Measurements from ENCODE around the gene MAPK12.

Gene MAPK12

DNA sequence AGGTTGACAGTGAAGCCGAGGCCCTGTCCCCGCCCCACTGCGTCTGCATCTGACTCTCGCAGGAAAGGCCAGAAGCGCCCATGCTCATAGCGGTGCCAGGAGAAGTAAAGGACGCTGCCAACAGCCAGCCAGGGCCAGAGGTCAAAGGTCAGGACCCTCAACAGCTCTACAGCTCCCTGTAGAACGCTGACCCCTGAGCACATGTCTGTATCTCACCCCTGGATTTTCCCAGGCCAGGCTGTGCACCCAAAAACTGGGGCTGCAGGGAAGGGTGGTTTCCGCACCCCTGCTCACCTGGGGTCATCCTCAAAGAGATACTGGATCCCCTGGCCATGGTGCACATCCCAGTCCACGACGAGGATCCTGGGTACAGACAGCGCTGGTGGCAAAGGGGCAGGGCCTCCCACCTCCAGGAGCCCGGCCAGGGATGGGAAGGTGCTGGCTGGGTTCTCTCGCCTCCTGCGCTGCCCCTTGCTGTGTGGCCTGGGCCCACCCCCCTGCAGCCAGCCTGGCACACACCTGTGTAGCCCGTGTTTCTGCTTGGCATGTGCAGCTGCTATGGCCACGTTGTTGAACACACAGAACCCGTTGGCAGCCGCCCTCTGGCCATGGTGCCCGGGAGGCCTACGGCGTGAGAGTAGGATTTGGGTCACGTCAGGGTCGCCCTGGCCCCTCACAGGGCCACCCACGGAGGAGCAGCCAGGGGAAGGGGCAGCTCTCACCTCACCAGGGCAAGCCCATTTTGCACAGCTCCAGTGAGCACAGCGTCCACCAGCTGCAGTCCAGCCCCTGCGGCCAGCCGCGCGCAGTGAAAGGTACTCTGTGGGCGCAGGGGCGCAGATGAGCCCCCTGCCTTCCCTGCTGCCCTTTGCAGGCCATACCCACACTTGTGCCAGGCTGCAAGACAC is 11.9 kb downstream of the MAPK12 start:
- peak overlapping the region; percentile 79 for H3K4me3 ChIP-seq (ENCODE audit: low read depth, low read length)
- TF ChIP-seq, protein P1, sequence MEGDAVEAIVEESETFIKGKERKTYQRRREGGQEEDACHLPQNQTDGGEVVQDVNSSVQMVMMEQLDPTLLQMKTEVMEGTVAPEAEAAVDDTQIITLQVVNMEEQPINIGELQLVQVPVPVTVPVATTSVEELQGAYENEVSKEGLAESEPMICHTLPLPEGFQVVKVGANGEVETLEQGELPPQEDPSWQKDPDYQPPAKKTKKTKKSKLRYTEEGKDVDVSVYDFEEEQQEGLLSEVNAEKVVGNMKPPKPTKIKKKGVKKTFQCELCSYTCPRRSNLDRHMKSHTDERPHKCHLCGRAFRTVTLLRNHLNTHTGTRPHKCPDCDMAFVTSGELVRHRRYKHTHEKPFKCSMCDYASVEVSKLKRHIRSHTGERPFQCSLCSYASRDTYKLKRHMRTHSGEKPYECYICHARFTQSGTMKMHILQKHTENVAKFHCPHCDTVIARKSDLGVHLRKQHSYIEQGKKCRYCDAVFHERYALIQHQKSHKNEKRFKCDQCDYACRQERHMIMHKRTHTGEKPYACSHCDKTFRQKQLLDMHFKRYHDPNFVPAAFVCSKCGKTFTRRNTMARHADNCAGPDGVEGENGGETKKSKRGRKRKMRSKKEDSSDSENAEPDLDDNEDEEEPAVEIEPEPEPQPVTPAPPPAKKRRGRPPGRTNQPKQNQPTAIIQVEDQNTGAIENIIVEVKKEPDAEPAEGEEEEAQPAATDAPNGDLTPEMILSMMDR (IDR thresholded peaks at IDR 0.05; ENCODE audit: low read depth, low read length): no peak

DNA sequence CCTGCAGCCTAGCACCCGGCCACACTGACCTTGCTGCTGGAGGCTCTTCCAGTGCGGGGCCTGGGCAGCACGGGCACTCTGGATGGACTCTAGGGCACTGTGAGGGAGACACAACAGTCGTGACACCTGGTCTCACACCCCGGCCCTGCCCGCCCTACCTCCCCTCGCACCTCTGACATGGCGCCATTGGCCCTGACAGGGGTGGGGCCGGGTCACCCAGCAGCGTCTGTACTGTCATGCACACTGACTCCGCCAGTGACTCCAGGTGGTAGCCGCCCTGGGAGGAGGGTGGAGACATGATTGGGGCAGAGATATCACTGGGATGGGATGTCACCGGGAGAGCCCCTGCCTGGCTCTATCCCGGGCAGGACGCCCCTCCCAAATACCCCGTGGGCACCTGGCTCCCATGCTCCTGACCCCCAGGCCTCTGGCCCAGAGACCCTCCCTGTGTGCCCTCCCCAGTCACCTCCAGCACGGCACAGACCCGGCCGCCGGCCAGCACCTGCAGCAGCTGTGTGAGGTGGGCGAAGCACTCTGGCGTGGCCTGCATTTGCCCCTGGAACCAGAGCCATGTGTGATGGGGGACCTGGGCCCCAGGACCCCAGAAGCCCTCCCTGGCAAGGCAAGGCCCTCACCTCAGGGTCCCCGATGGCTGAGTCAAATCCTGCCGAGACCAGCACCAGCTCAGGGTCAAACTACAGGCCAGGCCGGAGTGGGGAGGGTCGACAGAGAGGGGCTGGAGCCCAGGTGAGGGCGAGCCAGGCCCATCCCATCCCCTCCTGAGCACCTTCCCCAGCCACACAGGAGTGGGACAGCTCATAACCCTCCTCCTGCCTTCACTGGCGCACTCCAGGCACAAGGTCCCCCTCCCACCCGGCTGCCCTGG is 13.0 kb downstream of the MAPK12 start:
- TF ChIP-seq, protein P1 (IDR thresholded peaks at IDR 0.05; ENCODE audit: low read depth, low read length): no peak
- H3K4me3 ChIP-seq (ENCODE audit: low read depth, low read length): no peak overlapping the region

DNA sequence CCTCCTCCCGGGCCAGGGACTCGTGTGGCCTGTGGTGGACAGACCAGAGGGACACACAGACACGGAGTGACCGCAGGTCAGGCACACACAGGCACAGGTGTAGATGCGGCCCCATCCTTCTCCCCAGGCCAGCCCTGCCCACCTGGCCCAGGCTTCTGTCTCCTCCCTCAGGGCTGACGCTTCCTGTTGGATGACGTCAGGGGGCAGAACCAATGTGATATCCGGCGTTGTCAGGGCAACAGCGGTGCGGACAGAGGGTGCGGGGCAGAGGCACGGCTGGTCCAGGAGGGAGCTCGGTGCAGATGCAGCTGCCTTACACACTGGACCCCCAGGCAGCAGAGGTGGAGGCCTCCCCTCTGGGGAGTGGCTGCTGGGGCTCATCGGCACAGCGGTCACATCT is 13.7 kb downstream of the MAPK12 start:
- H3K4me3 ChIP-seq (ENCODE audit: low read depth, low read length): no peak overlapping the region
- TF ChIP-seq, protein P1 (IDR thresholded peaks at IDR 0.05; ENCODE audit: low read depth, low read length): no peak

GRCh38 chr22:50246242-50247175 is 15.0 kb downstream of the MAPK12 start:
- H3K4me3 ChIP-seq (ENCODE audit: low read depth, low read length): no peak overlapping the region
- TF ChIP-seq, protein P1 (IDR thresholded peaks at IDR 0.05; ENCODE audit: low read depth, low read length): no peak

GRCh38 chr22:50245214-50246072 is 16.0 kb downstream of the MAPK12 start:
- TF ChIP-seq, protein P1 (IDR thresholded peaks at IDR 0.05; ENCODE audit: low read depth, low read length): no peak
- peak overlapping the region; percentile 93 for H3K4me3 ChIP-seq (ENCODE audit: low read depth, low read length)
